Stimulated activated CD8-positive, alpha-beta memory T cell treated with anti-CD3 and anti-CD28 coated beads, Interleukin-15, amount 100 ng/mL, for 4 hours (primary cell): Measurements from ENCODE around the gene PLK1.

ENCODE experiments used
- DNase-seq, 2 donors: peaks; one replicate each; pipeline ENCODE4 v3.0.0-alpha.2; 2020; ENCODE audit warnings: low read depth in 2 of 2

Gene PLK1

DNA sequence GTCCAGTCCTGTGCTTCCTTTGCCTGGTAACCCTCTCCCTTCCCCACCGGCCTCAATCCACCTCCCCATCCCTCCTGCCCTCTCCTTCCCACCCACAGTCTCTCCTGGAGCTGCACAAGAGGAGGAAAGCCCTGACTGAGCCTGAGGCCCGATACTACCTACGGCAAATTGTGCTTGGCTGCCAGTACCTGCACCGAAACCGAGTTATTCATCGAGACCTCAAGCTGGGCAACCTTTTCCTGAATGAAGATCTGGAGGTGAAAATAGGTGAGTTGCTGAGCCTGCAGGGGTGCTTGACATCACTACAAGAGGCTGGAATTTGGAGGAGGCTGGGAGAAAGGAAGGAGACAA, 1.3 kb downstream of the PLK1 start:
- no peak for DNase-seq

DNA sequence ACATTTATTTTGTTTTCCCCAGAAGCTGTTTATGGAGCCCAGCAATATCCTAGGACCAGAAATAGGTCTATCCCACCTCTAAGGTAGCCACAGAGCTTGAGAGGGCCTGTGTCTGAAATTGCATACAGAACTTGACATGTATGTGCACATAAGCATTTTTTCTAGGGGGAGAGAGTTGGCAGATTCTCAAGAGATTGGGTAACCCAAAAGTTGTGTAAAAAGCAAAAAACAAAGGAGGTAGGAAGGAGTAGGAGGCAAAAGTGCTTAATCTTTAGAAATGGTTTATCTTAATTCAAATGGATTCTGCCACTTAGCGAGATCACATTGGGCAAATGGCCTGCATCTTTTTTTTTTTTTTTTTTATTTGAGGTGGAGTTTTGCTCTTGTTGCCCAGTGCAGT, 3.5 kb downstream of the PLK1 start:
- no peak for DNase-seq

DNA sequence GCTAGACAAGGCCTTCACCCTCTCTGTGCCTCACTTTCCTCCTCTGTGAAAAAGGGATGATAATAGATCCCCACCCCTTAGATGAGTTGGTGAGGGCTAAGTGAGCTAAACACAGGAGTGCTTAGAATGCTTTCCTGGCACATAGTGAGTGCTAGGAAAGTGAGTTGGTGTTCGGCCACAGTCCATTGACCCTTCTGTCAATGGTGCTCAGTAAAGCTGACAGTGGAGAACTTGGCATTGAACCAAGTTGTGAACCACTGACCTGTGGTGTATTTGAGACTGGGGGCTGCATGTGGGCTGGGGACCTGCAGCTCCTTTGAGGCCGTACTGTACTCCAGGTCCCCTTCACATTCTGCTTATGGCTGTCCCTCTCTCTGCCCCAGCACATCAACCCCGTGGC, 4.8 kb downstream of the PLK1 start:
- DNase-seq: no peak

DNA sequence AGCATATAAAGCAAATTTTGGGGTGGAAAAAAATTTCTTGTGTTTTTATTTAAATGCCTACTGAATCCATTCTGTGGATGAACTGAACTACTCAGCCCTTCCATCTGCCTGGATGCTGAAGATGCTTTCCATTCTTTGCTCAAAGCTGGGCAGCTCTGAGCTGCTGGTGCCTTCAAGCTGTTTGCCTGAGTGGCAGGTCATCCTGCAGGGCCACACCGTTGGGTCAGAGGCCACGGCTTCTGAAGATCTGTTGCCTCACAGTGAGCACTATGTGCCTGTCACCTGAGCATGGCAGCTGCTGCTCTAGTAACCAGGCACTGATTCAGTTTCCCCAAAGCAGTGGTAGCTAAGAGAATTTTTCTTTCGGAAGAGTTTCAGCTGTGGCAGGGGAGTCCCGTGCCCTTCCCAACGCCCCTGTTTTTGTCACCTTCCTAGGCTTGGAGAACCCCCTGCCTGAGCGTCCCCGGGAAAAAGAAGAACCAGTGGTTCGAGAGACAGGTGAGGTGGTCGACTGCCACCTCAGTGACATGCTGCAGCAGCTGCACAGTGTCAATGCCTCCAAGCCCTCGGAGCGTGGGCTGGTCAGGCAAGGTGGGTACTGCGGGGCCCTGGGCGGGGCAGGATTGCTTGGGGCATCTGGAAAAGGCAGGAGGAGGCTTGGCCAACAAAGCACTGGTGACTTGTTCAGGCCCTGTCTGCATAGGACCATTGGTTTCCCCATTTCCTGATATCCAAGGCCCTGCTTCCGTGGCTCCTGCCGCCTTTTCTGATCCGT, 8.5 kb downstream of the PLK1 start:
- no peak for DNase-seq

DNA sequence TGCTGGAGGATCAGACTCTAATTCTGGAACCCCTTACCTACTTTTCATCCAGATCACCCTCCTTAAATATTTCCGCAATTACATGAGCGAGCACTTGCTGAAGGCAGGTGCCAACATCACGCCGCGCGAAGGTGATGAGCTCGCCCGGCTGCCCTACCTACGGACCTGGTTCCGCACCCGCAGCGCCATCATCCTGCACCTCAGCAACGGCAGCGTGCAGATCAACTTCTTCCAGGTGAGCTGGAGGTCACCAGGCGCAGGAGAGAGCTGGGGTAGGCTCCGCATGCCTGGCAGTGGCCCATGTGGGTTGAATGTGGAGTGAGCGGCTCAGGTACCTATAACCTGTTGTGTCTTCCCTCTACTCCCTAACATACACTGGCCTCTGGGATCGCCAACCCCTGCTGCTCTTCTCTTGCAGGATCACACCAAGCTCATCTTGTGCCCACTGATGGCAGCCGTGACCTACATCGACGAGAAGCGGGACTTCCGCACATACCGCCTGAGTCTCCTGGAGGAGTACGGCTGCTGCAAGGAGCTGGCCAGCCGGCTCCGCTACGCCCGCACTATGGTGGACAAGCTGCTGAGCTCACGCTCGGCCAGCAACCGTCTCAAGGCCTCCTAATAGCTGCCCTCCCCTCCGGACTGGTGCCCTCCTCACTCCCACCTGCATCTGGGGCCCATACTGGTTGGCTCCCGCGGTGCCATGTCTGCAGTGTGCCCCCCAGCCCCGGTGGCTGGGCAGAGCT, 10.9 kb downstream of the PLK1 start:
- no peak for DNase-seq

DNA sequence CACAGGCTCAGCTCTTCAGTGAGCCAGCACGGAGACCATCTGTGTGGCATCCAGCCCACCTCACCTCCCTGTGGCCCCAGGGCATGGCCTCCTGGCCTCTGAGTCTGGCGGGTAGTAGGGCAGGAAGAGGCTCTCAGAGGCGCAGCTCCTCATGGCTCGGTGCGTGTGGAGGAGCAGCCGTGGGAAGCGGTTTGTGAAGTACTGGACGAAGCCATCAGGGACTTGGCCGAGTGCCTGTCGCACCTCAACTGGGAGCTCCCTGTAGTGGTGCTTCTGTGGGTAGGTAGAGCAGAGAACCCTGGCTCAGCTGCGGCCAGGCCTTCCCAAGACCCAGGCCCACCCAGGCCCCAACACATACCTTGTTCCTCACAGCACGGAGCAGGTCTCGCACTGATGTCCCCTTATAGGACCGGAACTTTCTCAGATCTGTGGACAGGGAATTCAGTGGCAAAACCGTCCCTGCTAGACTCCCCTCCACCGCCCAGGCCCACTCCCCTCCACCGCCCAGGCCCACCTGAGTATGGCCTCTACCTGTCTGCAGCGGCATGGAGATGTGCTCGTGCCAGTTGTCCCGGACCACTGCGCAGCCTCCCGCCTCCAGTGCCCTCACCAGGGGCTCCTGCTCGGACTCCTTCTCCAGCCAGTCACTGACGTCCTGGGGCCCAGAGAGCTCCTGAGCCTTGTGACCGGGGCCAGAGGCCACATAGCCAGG, 12.2 kb downstream of the PLK1 start:
- no peak for DNase-seq

DNA sequence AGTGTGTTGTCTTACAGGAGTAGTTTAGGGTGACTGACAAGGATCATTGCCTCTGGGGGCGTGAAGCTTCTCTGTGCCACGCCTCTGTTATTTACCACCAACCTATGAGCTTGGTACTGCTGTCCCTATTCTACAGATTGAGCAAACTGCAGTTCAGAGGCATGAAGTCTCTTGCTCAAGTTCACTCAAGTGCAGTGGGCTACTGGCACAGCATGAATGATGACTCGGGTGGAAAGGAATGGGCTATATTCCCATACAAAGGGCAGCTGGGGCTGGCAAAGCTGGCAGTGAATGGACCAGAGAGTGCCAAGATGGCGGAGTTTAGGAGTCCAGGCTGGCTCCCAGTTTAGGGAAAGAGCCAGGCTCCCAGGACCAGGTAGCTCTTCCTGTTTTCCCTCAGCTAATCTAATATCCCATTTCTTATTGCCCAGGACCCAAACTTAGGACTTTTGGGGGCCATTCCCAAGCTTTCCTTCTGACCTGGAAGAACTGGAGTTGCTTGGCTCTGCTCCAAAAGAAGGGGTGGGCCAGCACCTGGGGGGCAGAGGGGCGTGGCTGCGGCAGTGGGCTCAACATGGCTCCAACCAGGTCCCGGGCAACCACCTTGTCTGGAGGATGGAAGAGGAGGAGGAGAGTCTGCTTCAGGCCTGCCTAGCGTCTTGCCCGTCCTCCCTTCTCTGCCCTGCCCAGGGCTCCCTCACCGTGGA, 12.9 kb downstream of the PLK1 start:
- DNase-seq: no peak

DNA sequence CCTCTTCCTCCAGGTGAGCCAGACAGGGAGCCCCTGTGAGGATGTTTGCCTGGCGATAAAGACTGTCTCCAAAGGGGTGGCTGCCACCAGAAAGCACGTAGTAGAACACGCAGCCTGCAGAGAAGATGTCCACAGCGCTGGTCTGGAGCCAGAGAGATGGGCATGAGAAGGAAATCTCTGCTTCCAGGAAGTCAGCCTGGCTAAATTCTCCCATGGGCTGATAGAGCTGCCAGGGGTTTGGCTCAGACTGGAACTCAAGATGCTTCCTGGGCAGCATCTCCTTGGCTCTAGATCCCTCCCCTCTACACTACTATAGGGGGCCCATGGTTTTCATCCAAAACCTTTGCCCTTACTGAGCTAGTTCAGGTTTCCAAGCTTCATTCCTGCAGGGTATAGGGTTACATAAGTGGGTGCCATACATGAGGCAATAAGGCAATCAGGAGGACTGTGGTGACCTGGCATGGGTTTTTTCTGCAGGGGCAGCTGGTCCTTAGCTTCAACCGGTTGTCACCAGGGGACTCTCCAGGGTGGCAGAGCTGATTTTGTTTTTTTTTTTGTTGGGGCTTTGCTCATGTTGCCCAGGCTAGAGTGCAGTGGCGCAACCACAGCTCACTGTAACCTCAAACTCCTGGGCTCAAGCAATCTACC, 13.6 kb downstream of the PLK1 start:
- DNase-seq: no peak

DNA sequence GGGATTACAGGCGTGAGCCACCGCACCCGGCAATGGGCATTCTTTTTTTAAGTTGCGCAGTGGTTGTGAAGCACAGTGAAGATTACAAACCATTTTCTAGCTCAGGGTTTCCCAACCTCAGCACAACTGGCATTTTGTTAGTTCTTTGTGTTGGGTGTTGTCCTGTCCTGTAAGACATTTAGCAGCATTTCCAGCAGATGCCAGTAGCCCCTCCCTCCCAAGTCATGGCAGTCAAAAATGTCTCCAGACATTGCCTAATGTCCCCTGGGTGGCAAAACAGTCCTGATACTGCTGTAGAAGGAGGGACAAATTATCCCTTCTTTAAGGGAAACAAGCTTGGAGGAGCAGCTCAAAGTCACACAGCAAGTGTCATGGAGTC, 15.6 kb downstream of the PLK1 start:
- no peak for DNase-seq

DNA sequence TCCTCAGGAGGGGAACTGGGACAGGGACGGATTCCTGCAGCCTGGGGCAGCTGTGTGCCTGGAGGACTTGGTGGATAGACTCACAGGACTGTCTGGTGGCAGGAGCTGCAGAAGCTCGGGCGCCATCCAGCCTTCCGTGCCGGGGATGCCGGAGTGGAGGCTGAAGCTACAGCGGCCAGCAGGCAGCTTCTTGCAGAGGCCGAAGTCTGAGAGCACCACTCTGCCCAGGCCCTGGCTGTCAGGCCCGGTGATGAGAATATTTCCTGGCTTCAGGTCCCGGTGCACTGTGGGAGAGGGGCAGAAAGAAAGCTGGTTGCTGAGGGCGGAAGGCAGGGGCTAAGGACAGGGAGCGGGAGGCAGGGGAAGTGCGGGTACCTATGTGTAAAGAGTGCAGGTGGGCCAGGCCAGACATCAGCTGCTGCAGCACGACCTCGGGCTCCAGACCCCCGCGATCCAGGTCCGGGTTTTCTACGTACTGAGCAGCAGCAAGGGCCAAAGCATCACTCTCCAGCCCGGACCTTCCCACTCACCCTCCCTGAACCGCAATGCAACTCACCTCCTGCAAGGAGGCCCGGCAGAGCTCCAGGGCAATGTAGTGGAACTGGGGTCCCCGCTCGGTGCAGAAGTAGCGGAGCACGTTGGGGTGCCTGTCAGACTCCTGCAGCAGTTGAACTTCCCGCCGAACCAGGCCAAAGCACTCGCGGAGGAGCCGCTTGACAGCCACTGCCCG, 16.1 kb downstream of the PLK1 start:
- no peak for DNase-seq

DNA sequence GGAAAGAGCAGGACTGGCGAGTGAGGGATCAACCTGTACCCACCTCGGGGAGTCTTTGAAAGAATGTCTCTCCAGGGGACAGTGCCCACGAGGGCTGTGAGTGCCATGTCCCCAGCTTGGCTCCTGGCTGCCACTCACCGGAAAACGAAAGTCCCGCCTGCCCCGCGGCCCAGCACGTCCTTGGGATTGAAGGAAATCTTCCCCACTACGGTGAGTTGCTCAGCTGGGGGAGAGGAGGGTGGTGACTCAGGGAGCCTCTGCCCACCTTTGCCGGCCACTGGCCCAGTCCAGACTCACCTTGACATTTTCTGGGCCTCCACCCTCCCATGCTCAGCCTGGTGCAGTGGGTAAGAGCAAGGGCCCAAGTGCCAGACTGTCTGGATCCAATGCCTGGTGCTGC, 17.1 kb downstream of the PLK1 start:
- DNase-seq: no peak

DNA sequence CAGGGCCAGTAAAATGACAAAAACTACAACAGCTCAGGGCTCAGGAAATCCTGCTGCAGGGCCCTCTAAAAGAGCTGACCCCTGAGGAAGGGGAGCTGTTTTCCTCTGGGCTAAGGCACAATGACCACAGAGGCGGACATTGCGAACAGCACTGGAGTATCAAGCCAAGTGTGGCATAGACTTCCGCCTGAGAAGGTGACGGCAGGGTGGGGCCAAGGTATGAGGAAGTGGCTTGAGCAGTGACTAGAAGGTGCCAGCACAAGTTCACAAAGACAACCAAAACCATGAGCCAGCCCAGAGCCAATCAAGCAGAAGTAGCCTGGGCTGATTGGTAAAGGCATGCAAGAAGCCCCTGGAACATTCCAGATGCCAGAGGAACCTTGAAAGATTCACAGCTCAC, 20.4 kb downstream of the PLK1 start:
- no peak for DNase-seq

DNA sequence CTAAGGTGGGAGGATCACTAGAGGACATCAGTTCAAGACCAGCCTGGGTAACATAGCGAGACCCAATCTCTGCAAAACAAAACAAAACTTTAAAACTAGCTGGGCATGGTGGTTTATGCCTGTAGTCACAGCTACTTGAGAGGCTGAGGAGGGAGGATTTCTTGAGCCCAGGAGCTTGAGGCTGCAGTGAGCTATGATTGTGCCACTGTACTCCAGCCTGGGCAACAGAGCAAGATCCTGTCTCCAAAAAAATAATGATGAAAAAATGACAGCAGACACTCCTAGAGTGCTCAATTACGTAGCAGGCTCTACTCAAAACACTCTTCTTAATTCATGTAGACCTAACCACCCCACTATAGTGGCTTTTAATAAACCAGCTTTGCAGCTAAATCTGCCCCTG, 21.4 kb downstream of the PLK1 start:
- DNase-seq: no peak

DNA sequence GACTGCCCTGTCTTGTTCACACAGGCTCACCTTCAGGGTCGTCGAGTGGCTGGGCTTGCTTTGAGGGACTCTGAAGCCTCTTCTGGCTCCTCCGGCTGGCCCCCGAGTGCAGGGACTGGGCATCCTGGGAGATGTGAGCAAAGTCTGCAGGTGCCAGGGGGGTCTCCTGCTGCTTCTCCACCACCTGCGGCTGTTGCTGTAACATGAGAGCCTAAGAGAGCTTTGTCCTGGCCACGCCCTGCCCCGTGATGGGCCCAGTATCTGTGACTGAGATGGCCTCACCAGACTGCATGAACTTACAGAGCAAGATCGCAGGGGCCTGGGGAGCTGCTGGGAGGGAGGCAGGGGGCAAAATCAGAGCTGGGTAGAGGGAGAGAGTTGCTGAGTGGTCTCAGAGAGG, 21.8 kb downstream of the PLK1 start:
- no peak for DNase-seq

DNA sequence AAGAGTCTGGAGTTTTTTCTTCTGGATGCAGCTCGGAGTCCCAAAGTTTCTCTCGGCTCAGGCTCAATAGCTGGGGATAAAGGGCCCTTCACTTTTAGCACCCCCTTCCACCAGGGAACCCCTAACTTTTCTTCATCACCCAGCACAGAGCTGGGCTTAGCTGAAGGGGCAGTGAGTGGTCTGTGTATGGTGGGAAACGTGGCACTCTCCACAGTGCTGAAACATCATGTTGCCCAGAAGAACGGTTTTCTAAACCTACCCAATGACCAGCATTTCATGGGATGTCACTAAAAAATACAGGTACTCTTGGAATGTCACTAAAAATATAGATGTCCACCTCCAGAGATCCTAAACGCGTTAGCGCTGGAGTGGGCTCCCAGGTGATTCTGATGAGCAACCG, 22.4 kb downstream of the PLK1 start:
- no peak for DNase-seq

DNA sequence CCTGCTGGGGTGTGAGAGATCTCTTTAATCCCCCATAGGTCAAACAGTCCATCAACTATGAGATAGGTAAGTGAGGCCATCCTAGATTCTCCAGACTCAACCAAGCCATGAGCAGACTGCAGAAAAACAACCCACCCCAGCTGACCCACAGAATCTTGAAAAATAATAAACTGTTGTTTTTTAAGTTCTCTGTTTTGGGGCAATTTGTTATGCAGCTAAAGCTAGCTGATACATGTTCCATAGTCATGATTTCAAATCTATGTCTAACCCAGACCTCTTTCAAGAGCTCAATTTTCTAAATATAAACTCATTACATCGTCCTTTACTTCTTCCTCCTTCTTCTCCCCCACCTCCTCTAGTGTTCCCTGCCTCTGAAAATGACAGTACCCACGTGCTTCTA, 24.3 kb downstream of the PLK1 start:
- DNase-seq: no peak

DNA sequence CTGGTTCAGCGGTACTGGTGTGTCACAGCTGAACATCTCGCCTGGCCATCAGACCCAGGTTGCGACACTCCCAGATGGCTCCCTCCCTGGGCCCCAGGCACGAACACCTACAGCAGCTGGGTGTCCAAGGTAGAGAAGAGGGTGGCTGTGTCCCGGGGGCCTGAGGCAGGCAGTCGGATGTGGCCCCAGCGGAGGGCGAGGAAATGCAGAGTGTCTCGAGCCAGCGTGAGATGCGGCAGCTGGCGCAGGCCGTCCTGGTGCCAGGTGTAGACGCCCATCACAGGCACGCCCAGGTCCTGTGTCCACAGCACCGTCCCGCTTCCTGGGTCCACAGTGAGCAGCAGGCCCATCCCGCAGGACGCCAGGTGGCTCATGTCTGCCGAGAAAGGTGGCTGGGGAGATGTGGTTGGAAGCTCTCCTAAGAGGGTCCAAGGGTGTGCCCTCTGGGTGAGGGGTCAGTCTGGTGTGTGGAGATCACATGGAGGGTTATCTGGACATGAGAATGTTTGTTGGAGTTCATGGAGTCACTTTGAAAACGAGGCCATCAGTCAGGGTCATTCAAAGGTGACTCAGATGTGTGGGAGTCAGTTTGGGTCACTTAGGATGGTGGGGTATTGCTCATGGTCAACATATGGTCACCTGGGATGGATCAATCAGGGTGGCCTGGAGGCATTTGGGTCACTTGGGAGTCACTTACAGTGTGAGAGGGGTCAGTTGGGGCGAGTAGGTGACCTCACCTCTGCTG, 26.3 kb downstream of the PLK1 start:
- DNase-seq: no peak

DNA sequence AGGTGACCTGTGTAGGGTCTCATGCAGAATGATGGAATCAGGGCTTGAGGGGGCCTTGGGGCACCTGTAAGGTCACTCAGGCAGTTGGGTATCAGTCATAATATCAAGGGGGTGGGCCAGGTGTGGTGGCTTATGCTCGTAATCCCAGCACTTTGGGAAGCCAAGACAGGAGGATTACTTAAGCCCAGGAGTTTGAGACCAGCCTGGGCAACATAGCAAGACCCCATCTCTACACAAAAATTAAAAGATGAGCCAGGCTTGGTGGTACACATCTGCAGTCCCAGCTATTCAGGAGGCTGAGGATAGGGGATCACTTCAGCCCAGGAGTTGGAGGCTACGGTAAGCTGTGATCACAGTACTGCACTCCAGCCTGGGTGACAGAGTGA, 26.8 kb downstream of the PLK1 start:
- DNase-seq: no peak

DNA sequence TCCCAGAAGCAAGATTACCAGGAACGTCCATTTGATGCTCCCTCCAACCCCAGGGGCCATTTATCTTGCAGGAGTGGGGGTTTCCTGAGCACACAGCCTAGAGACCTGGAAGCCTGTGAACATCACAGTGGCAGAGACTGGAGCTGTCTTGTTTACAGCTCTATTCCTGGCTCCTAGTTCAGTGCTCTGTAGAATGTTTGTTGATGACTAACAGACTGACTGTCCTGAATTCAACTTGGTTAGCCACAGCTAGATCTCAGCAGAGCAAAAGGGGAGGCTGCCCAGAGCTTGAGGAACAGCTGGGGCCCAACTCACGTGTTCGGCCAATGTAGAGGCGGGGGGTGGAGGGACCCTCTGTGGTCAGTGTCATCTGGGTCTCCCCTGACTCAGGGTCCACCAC, 27.8 kb downstream of the PLK1 start:
- DNase-seq: no peak

DNA sequence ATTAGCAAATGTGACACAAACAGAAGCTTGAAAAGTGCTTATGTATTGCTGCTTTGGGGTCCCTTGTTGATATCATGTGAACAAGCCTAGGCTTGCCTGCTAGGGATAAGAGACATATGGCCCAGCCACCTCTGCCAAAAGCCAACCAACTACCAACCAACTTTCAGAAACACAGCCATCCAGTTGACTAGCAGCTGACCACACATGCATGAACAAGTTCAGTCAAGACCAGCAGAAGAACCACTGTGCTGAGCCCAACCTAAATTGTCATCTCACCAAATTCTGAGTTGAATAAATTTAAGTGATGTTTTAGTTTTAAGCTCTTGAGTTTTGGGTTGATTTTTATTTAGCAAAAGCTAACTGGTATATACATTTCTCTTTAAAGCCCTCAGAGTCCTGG, 30.8 kb downstream of the PLK1 start:
- DNase-seq: no peak

DNA sequence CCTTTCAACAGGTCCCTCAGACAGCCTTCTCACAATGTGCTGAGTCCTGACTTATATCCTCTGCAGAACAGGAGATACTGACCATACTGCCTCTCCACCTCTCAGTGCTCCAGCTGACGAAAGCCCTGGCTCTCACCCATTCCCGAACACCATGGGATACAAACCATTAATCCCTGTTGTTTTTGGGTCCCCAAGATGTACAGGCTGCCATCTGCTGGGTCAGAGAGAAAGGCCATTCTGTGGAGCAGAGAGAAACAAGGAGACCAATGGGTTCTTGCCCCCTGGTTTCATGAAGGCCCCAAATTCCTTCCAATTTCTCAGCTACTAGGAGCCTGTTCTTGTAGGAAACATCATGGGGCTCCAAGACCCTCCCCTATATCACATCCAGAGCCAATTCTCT, 31.3 kb downstream of the PLK1 start:
- no peak for DNase-seq
